GM20000 (cell line): Measurements from ENCODE around the gene RBFOX2.
"Not testable (repeated sequence)": the region's sequence is repeated elsewhere in the genome, so short reads cannot be mapped to it uniquely, and the experiment has no call there.

Source experiments
- DNase-seq: peaks from one replicate; pipeline ENCODE4 v3.0.0; 2012; ENCODE audit warnings: low spot score
- CTCF ChIP-seq: IDR thresholded peaks from 2 replicates; pipeline ENCODE4 v1.5.1; 2012; ENCODE audit warnings: mild to moderate bottlenecking, control low read depth; ENCODE audit errors: extremely low read depth, missing control alignments

Gene RBFOX2

GRCh38 chr22:36028646-36029405 is at the start of gene RBFOX2:
Gene RBFOX2, minus strand, starts transcription at chr22:36028824. Its CDS starts 399 bp downstream, at chr22:36028425.
- peak; percentile 87 for DNase-seq
- TF ChIP-seq CTCF, result no peak

GRCh38 chr22:36077271-36077670 is 48.6 kb upstream of the RBFOX2 start:
- TF ChIP-seq CTCF, result no peak
- DNase-seq, result no peak

GRCh38 chr22:36075724-36076123 is 47.1 kb upstream of the RBFOX2 start:
- DNase-seq, result no peak
- TF ChIP-seq CTCF, result no peak

GRCh38 chr22:36075230-36075629 is 46.6 kb upstream of the RBFOX2 start:
- TF ChIP-seq CTCF, result no peak
- DNase-seq, result no peak

- TF ChIP-seq CTCF, result no peak
- no peak for DNase-seq
Measured at GRCh38 chr22:36073476-36073875, 44.9 kb upstream of the RBFOX2 start.

- DNase-seq, result not testable (repeated sequence)
Measured at GRCh38 chr22:36070645-36071044, 42.0 kb upstream of the RBFOX2 start.

GRCh38 chr22:36069368-36069767 is 40.7 kb upstream of the RBFOX2 start:
- DNase-seq, result no peak
- TF ChIP-seq CTCF, result no peak

- DNase-seq, result no peak
- TF ChIP-seq CTCF, result no peak
Measured at GRCh38 chr22:36068776-36069344, 40.2 kb upstream of the RBFOX2 start.
